IMR-90 (cell line): ENCODE measurements around the gene RPS6KA5.

Experiments used
- CHD1 ChIP-seq: IDR thresholded peaks from 2 replicates; pipeline ENCODE4 v1.6.1; 2012; ENCODE audit warnings: low read depth, low read length, improper control_type of control experiment
- CTCF ChIP-seq: conservative IDR thresholded peaks from 2 replicates; pipeline ENCODE4 v1.5.1; 2012; ENCODE audit warnings: mild to moderate bottlenecking, low read depth, low read length, improper control_type of control experiment
- FOS ChIP-seq: fragments of 150-350 bp; IDR thresholded peaks from 2 replicates; pipeline ENCODE4 v1.6.1; 2016; ENCODE audit warnings: low read depth, low read length
- MAZ ChIP-seq: IDR thresholded peaks from 2 replicates; pipeline ENCODE4 v1.6.1; 2012; ENCODE audit warnings: low read depth, mild to moderate bottlenecking, low read length, improper control_type of control experiment, moderate library complexity, borderline replicate concordance
- POLR2A ChIP-seq: IDR thresholded peaks from 2 replicates; pipeline ENCODE4 v1.6.1; 2012; ENCODE audit warnings: mild to moderate bottlenecking, low read depth, low read length
- RCOR1 ChIP-seq: IDR thresholded peaks from 2 replicates; pipeline ENCODE4 v1.6.1; 2012; ENCODE audit warnings: mild to moderate bottlenecking, low read length, improper control_type of control experiment; ENCODE audit not compliant: insufficient replicate concordance
- RFX5 ChIP-seq: IDR thresholded peaks from 2 replicates; pipeline ENCODE4 v1.8.0; 2012; ENCODE audit warnings: low read depth, mild to moderate bottlenecking, low read length, moderate library complexity
- SMC3 ChIP-seq: fragments of 150-350 bp; IDR thresholded peaks from 2 replicates; pipeline ENCODE4 v1.6.1; 2016; ENCODE audit warnings: low read depth, mild to moderate bottlenecking, antibody characterized with exemption, low read length, moderate library complexity
- USF2 ChIP-seq: fragments of 150-350 bp; IDR thresholded peaks from 2 replicates; pipeline ENCODE4 v1.6.1; 2017; ENCODE audit warnings: mild to moderate bottlenecking, antibody characterized with exemption, low read length, low read depth
- TF ChIP-seq, protein P1 (sequence below): fragments of 150-350 bp; IDR thresholded peaks from 2 replicates; pipeline ENCODE4 v1.6.1; 2016; ENCODE audit warnings: low read depth, mild to moderate bottlenecking, low read length, moderate library complexity, borderline replicate concordance

DNA sequence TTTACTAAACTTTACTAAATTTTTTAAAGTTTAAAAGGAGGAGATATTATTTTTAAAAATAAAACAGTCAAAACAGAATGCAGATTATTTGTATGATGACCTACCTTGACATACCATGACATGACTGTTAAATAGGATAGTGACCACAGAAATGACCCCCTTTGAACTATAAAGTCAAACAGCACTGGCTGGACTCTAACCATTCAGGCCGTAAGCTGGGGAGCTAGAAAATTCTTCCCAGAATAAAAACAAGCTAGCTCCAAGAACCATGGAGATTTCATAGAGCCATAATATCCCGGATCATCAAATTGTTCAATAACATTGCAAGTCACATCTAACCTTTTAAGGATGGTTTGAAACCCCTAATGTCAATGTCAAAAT is 50.3 kb downstream of the RPS6KA5 start:
- TF ChIP-seq CTCF = no peak
- no peak for TF ChIP-seq FOS
- TF ChIP-seq POLR2A = no peak
- TF ChIP-seq MAZ = no peak
- no peak for TF ChIP-seq RFX5
- TF ChIP-seq CHD1 = no peak
- TF ChIP-seq RCOR1 = no peak
- no peak for TF ChIP-seq SMC3
- no peak for TF ChIP-seq USF2
- TF ChIP-seq, protein P1, sequence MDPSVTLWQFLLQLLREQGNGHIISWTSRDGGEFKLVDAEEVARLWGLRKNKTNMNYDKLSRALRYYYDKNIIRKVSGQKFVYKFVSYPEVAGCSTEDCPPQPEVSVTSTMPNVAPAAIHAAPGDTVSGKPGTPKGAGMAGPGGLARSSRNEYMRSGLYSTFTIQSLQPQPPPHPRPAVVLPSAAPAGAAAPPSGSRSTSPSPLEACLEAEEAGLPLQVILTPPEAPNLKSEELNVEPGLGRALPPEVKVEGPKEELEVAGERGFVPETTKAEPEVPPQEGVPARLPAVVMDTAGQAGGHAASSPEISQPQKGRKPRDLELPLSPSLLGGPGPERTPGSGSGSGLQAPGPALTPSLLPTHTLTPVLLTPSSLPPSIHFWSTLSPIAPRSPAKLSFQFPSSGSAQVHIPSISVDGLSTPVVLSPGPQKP = no peak
